Measurements from ENCODE around the gene LBHD1. TPM values are rescaled to one million over a fixed set of nuclear protein-coding genes. Genes with fewer than 3 reads are reported as not detected.

Gene LBHD1
- total and polyA plus RNA-seq, 2 of the 13 experiments (the other 11 are each of a cell fraction or from before 2014, with no cell fraction given): 3.2 to 3.7 TPM

GRCh38 chr11:62671608-62672389 lies at the start of gene LBHD1, which contains the start of gene UQCC3 (continued):
- TF ChIP-seq GRHL1 (CRISPR knock-in tag; conservative IDR thresholded peaks at IDR 0.05) (no peak), TEF (CRISPR knock-in tag; IDR thresholded peaks at IDR 0.05) (no peak), HDAC1 (CRISPR knock-in tag; IDR thresholded peaks at IDR 0.05) (peak; percentile 68; the same call in 1 of the 2 replicates), ZNF678 (CRISPR knock-in tag; IDR thresholded peaks at IDR 0.05) (no peak), ZNF484 (CRISPR knock-in tag; IDR thresholded peaks at IDR 0.05; ENCODE audit: borderline replicate concordance, low read depth) (no peak), ZNF710 (CRISPR knock-in tag; IDR thresholded peaks at IDR 0.05; ENCODE audit: borderline replicate concordance) (no peak), DR1 (CRISPR knock-in tag; IDR thresholded peaks at IDR 0.05) (peak; percentile 70), KDM1A (CRISPR knock-in tag; IDR thresholded peaks at IDR 0.05) (no peak), ZNF547 (CRISPR knock-in tag; IDR thresholded peaks at IDR 0.05) (peak; percentile 34; the same call in 1 of the 2 replicates), ELF4 (CRISPR knock-in tag; IDR thresholded peaks at IDR 0.05; ENCODE audit: borderline replicate concordance) (peak; percentile 90), SNAI1 (CRISPR knock-in tag; IDR thresholded peaks at IDR 0.05; ENCODE audit: borderline replicate concordance) (0 out of 2 replicates have a peak, but pooled peaks have one; percentile 6), ZNF10 (CRISPR knock-in tag; IDR thresholded peaks at IDR 0.05; ENCODE audit: borderline replicate concordance, low read depth) (no peak), CEBPB (IDR thresholded peaks at IDR 0.05; ENCODE audit: borderline replicate concordance, low read depth, low read length) (no peak), ZMAT3 (CRISPR knock-in tag; conservative IDR thresholded peaks at IDR 0.05) (peak; percentile 37), PHF20 (CRISPR knock-in tag; IDR thresholded peaks at IDR 0.05) (peak; percentile 91), IRF1 (CRISPR knock-in tag; IDR thresholded peaks at IDR 0.05; ENCODE audit: low read depth) (no peak), ZSCAN21 (CRISPR knock-in tag; IDR thresholded peaks at IDR 0.05; ENCODE audit: borderline replicate concordance) (no peak; the same call in 1 of the 2 replicates), ZSCAN9 (CRISPR knock-in tag; IDR thresholded peaks at IDR 0.05; ENCODE audit: borderline replicate concordance) (peak; percentile 18; the same call in 1 of the 2 replicates), ZGPAT (CRISPR knock-in tag; IDR thresholded peaks at IDR 0.05) (peak; percentile 81), NFATC3 (CRISPR knock-in tag; IDR thresholded peaks at IDR 0.05) (no peak; the same call in 1 of the 2 replicates), ZFAT (CRISPR knock-in tag; conservative IDR thresholded peaks at IDR 0.05) (no peak)

Measured in HepG2 (cell line).